Esophagus squamous epithelium (tissue), 4 donors: ENCODE data around the gene CLPSL1.

Source experiments
- POLR2A ChIP-seq, 4 donors: fragments of 450-650 bp; IDR thresholded peaks; one replicate each; pipeline ENCODE4 v1.6.1; 2017; ENCODE audit warnings: antibody characterized with exemption in 4 of 4, mild to moderate bottlenecking in 4 of 4, moderate library complexity in 3 of 4
- TF ChIP-seq, protein P1 (sequence below), 6 experiments: fragments of 450-650 bp in 4 of 6; fragments of 200-600 bp in 2 of 6; sonication (generic) in 2 of 6; IDR thresholded peaks; one replicate each; pipeline ENCODE4 v1.5.1; 2016 to 2019; ENCODE audit warnings: antibody characterized with exemption in 6 of 6, mild to moderate bottlenecking in 4 of 6, moderate library complexity in 4 of 6

DNA sequence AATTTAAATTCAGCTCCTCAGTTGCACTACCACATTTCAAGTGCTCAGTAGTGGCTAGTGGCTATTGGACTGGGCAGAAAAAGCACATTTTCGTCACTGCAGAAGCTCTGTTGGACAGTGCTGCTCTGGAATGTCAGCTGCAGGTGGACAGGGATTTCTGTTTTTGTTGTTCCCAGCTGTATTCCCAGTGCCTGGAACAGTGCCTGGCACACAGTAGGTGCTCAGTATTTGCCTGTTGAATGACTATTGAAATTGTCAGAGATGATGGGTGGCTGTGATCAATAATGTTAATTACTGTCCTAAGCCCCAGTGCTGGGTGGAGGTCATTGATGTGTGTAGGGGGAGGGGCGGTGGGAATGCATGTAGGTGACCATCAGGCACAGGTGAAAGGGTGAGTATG, 5.5 kb downstream of the CLPSL1 start:
- TF ChIP-seq, protein P1, sequence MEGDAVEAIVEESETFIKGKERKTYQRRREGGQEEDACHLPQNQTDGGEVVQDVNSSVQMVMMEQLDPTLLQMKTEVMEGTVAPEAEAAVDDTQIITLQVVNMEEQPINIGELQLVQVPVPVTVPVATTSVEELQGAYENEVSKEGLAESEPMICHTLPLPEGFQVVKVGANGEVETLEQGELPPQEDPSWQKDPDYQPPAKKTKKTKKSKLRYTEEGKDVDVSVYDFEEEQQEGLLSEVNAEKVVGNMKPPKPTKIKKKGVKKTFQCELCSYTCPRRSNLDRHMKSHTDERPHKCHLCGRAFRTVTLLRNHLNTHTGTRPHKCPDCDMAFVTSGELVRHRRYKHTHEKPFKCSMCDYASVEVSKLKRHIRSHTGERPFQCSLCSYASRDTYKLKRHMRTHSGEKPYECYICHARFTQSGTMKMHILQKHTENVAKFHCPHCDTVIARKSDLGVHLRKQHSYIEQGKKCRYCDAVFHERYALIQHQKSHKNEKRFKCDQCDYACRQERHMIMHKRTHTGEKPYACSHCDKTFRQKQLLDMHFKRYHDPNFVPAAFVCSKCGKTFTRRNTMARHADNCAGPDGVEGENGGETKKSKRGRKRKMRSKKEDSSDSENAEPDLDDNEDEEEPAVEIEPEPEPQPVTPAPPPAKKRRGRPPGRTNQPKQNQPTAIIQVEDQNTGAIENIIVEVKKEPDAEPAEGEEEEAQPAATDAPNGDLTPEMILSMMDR (IDR thresholded peaks at IDR 0.05) = no peak
- no peak for TF ChIP-seq POLR2A (IDR thresholded peaks at IDR 0.05)
